Kidney (tissue), 14 donors: Measurements from ENCODE around the gene FBXO36. TPM values are rescaled to one million over a fixed set of nuclear protein-coding genes. Genes with fewer than 3 reads are reported as not detected.

Experiments used
- DNase-seq, 5 donors: peaks; one replicate each; pipeline ENCODE4 v3.0.0-alpha.2; 2013 to 2020
- FAIRE-seq: peaks from 2 replicates; lab custom pipeline; 2012; peaks lifted over from hg19 to GRCh38; lab: Jason Lieb, UNC
- H3K27ac ChIP-seq, 2 donors: one replicate each; pipeline ENCODE4 v1.7.0; 2013; ENCODE audit warnings: low read depth in 2 of 2, low read length in 2 of 2, inconsistent platforms in 1 of 2
- H3K27me3 ChIP-seq: one replicate; pipeline ENCODE4 v1.7.1; 2013; ENCODE audit warnings: low read length, inconsistent platforms; ENCODE audit not compliant: control insufficient read depth, insufficient read depth
- H3K36me3 ChIP-seq, 3 donors: one replicate each; pipeline versions ENCODE4 v1.7.0 to v1.7.1; 2013; ENCODE audit warnings: low read length in 3 of 3, control low read depth in 1 of 3, inconsistent platforms in 1 of 3; ENCODE audit not compliant: insufficient read depth in 3 of 3, control insufficient read depth in 2 of 3
- H3K4me1 ChIP-seq, 3 donors: one replicate each; pipeline versions ENCODE4 v1.7.0 to v1.7.1; 2013; ENCODE audit warnings: low read length in 3 of 3, inconsistent platforms in 1 of 3, low read depth in 1 of 3; ENCODE audit not compliant: control insufficient read depth in 2 of 3, insufficient read depth in 2 of 3
- H3K4me3 ChIP-seq, 3 donors: one replicate each; pipeline versions ENCODE4 v1.7.0 to v1.8.1; 2013; ENCODE audit warnings: low read length in 3 of 3, control low read depth in 1 of 3, inconsistent platforms in 1 of 3
- H3K9ac ChIP-seq, 3 donors: one replicate each; pipeline versions ENCODE4 v1.7.0 to v1.7.1; 2013; ENCODE audit warnings: low read length in 3 of 3, control low read depth in 1 of 3, inconsistent platforms in 1 of 3
- H3K9me3 ChIP-seq, 3 donors: one replicate each; pipeline versions ENCODE4 v1.7.0 to v1.7.1; 2013; ENCODE audit warnings: low read length in 3 of 3, control low read depth in 1 of 3, inconsistent platforms in 1 of 3; ENCODE audit not compliant: control insufficient read depth in 2 of 3, insufficient read depth in 1 of 3
- intact Hi-C: fragments of 100-400 bp; cut with DNase I; formaldehyde crosslinking; loops from one replicate; pipeline ENCODE4 v1.11.1; 2022
- polyA plus RNA-seq: library from polyadenylated mRNA; stranded (reverse); fragments of 350-450 nt; fragmentation: Illumina TruSeq; extraction: RNeasy Lipid Tissue Mini Kit (QIAGEN cat#74804); gene quantifications from one replicate; pipeline ENCODE4 v1.2.3, GENCODE V29; 2014; ENCODE audit warnings: low read depth, low replicate concordance; ENCODE audit not compliant: insufficient read depth
- total RNA-seq: library from RNA; stranded (reverse); fragmentation: NEBNext Ultra II Directional; extraction: Animal tissue kit (Norgen Biotek cat#: 25700); gene quantifications from one replicate; pipeline ENCODE4 v1.2.1, GENCODE V29; 2021
- TF ChIP-seq, protein P1 (sequence below): IDR thresholded peaks from 3 replicates; pipeline ENCODE4 v1.5.1; 2012; ENCODE audit warnings: mild to moderate bottlenecking, moderate library complexity, borderline replicate concordance; ENCODE audit not compliant: insufficient read depth; ENCODE audit errors: extremely low read depth
- donor health status: control.
- donor health status: control.
- donor health status: control.
- donor health status: control.
- donor health status: control.
- donor health status: DM: yes; HTN: yes; CAD: no.
- donor health status: Normal renal cell carcinoma (clear cell type).

The FBXO36 gene
- total and polyA plus RNA-seq, 2 donors from 2014 or later, result 3.8 to 5.4 TPM

- no peak overlapping the region for H3K9ac ChIP-seq
- peaks cover 0 to 5% (median 0%) of the 10 kb centered on the region in 3 donors for H3K4me1 ChIP-seq
- peaks cover 2 to 16% (median 5%) of the 10 kb centered on the region in 3 donors for H3K36me3 ChIP-seq
- H3K27me3 ChIP-seq, result no peaks in the 10 kb centered on the region
- no peak for DNase-seq
- no peak for FAIRE-seq
- H3K9me3 ChIP-seq, result no peaks in the 10 kb centered on the region
- intact Hi-C loops, result no loop called here
- H3K27ac ChIP-seq, result no peak overlapping the region
- TF ChIP-seq, protein P1, sequence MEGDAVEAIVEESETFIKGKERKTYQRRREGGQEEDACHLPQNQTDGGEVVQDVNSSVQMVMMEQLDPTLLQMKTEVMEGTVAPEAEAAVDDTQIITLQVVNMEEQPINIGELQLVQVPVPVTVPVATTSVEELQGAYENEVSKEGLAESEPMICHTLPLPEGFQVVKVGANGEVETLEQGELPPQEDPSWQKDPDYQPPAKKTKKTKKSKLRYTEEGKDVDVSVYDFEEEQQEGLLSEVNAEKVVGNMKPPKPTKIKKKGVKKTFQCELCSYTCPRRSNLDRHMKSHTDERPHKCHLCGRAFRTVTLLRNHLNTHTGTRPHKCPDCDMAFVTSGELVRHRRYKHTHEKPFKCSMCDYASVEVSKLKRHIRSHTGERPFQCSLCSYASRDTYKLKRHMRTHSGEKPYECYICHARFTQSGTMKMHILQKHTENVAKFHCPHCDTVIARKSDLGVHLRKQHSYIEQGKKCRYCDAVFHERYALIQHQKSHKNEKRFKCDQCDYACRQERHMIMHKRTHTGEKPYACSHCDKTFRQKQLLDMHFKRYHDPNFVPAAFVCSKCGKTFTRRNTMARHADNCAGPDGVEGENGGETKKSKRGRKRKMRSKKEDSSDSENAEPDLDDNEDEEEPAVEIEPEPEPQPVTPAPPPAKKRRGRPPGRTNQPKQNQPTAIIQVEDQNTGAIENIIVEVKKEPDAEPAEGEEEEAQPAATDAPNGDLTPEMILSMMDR, result no peak
- H3K4me3 ChIP-seq, result no peak overlapping the region
Measured at GRCh38 chr2:229882583-229882982, 39.7 kb upstream of the FBXO36 start.

DNA sequence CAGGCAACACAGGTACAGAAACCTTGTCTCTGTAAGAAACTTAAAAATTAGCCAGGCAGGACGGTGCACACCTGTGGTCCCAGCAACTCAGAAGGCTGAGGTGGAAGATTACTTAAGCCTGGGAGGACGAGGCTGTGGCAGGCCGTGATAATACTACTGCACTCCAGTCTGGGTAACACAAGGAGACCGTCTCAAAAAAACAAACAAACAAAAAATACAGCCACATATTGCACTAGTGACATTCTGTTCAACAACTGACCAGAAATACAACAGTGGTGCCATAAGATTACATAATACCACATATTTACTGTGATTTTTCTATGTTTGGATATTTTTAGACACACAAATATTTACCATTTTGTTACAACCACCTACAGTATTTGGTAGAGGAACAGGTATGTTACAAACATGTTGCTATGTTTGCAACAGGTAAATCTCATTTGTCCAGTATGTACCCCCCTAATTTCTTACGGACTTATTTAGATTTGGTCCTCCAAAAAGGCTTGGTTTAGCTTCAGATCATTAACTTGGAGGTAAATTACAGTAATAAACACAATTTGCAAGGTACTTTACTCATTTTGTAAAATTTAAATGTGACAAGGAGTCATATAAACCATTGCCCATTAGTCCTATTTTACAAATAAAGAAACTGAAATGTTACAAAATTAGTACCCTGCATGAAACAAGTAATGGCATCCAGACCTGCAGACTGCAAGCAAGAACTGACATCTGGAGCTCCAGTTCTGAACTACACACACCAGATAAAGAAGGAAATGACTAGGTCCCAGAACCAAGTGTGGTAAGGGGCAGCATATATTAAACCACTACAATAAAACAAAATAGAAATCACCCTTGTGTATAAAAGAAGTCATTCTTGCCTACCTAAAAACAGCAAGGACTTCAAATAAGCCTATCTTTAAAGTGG lies 37.3 kb upstream of the FBXO36 start:
- Histone ChIP-seq H3K9me3 (no peaks in the 10 kb centered on the region), H3K4me3 (no peak overlapping the region), H3K27me3 (no peaks in the 10 kb centered on the region), H3K27ac (no peak overlapping the region), H3K4me1 (peaks cover 0 to 10% (median 0%) of the 10 kb centered on the region in 3 donors), H3K36me3 (peaks cover 0 to 3% (median 0%) of the 10 kb centered on the region in 3 donors), H3K9ac (no peak overlapping the region)
- TF ChIP-seq, protein P1, result no peak
- intact Hi-C loops, result no loop called here
- FAIRE-seq, result no peak
- no peak for DNase-seq

- peaks cover 0 to 10% (median 0%) of the 10 kb centered on the region in 3 donors for H3K4me1 ChIP-seq
- H3K36me3 ChIP-seq, result no peaks in the 10 kb centered on the region
- no peak overlapping the region for H3K27ac ChIP-seq
- intact Hi-C loops, result no loop called here
- TF ChIP-seq, protein P1, result no peak
- H3K4me3 ChIP-seq, result no peak overlapping the region
- DNase-seq (no peak), FAIRE-seq (no peak)
- H3K27me3 ChIP-seq, result no peaks in the 10 kb centered on the region
- no peaks in the 10 kb centered on the region for H3K9me3 ChIP-seq
- no peak overlapping the region for H3K9ac ChIP-seq
Measured at GRCh38 chr2:229887441-229887840, 34.9 kb upstream of the FBXO36 start.
